ENCODE results near the gene ANKRD13A. TPM values are rescaled to one million over a fixed set of nuclear protein-coding genes. Genes with fewer than 3 reads are reported as not detected.
A peak's percentile ranks its signal among the peaks of the same experiment; 100 is the strongest.

ANKRD13A gene
- 108 TPM for total RNA-seq

GRCh38 chr12:109998904-109999648 lies at the start of gene ANKRD13A:
TSS of gene ANKRD13A (plus strand) at chr12:109999430. CDS start at chr12:109999689, 259 bp downstream.
- Histone ChIP-seq H3K27ac (peak within 1 kb of the TSS; percentile 82), H3K36me3 (no peaks in the 10 kb centered on the region), H3K4me3 (peak within 1 kb of the TSS; percentile 99 to 100), H3K4me1 (peaks cover 68% of the 10 kb centered on the region), H3K27me3 (no peaks in the 10 kb centered on the region), H3K9me3 (no peaks in the 10 kb centered on the region)
- intact Hi-C loops (cut with DNase I), result no loop called here
- TF ChIP-seq CTCF (IDR thresholded peaks at IDR 0.05) (no peak), POLR2AphosphoS5 (IDR thresholded peaks at IDR 0.05; ENCODE audit: insufficient read depth in 1 of 2, low read depth in 1 of 2) (peak; percentile 92 to 94), POLR2A (IDR thresholded peaks at IDR 0.05) (peak in 1 of 2 donors; percentile 55)
- peak in 1 of 2 donors; percentile 93 for DNase-seq (ENCODE audit: extremely low spot score in 2 of 2)

GRCh38 chr12:109950625-109951024 lies 48.6 kb upstream of the ANKRD13A start:
- TF ChIP-seq POLR2A (IDR thresholded peaks at IDR 0.05) (no peak), POLR2AphosphoS5 (IDR thresholded peaks at IDR 0.05; ENCODE audit: insufficient read depth in 1 of 2, low read depth in 1 of 2) (no peak), CTCF (IDR thresholded peaks at IDR 0.05) (no peak)
- no peaks in the 10 kb centered on the region for H3K27me3 ChIP-seq
- H3K27ac ChIP-seq, result no peak overlapping the region
- H3K4me1 ChIP-seq, result peaks cover 12% of the 10 kb centered on the region
- intact Hi-C loops (cut with DNase I), result no loop called here
- no peak overlapping the region for H3K4me3 ChIP-seq
- no peak for DNase-seq (ENCODE audit: extremely low spot score in 2 of 2)
- peaks cover 0 to 43% of the 10 kb centered on the region in 2 donors for H3K36me3 ChIP-seq
- H3K9me3 ChIP-seq, result no peaks in the 10 kb centered on the region

GRCh38 chr12:109951136-109951535 lies 48.1 kb upstream of the ANKRD13A start:
- no peaks in the 10 kb centered on the region for H3K27me3 ChIP-seq
- DNase-seq (ENCODE audit: extremely low spot score in 2 of 2), result no peak
- H3K4me1 ChIP-seq, result peaks cover 12% of the 10 kb centered on the region
- H3K27ac ChIP-seq, result no peak overlapping the region
- intact Hi-C loops (cut with DNase I), result no loop called here
- peaks cover 0 to 43% of the 10 kb centered on the region in 2 donors for H3K36me3 ChIP-seq
- no peaks in the 10 kb centered on the region for H3K9me3 ChIP-seq
- no peak for TF ChIP-seq POLR2AphosphoS5 (IDR thresholded peaks at IDR 0.05; ENCODE audit: insufficient read depth in 1 of 2, low read depth in 1 of 2)
- TF ChIP-seq CTCF (IDR thresholded peaks at IDR 0.05), result no peak
- TF ChIP-seq POLR2A (IDR thresholded peaks at IDR 0.05), result no peak
- H3K4me3 ChIP-seq, result no peak overlapping the region

- H3K36me3 ChIP-seq, result peaks cover 0 to 40% of the 10 kb centered on the region in 2 donors
- intact Hi-C loops (cut with DNase I), result no loop called here
Measured at GRCh38 chr12:109951751-109952150, 47.5 kb upstream of the ANKRD13A start.

More at GRCh38 chr12:109951751-109952150, 47.5 kb upstream of the ANKRD13A start:
- Histone ChIP-seq H3K4me3 (no peak overlapping the region), H3K27me3 (no peaks in the 10 kb centered on the region), H3K4me1 (peaks cover 12% of the 10 kb centered on the region), H3K27ac (no peak overlapping the region), H3K9me3 (no peaks in the 10 kb centered on the region)
- no peak for DNase-seq (ENCODE audit: extremely low spot score in 2 of 2)
- no peak for TF ChIP-seq POLR2AphosphoS5 (IDR thresholded peaks at IDR 0.05; ENCODE audit: insufficient read depth in 1 of 2, low read depth in 1 of 2)
- no peak for TF ChIP-seq POLR2A (IDR thresholded peaks at IDR 0.05)
- TF ChIP-seq CTCF (IDR thresholded peaks at IDR 0.05), result no peak

Measured in vagina (tissue), 2 donors.